GM19397 (cell line): ENCODE measurements around the gene TRIM54.
A peak's percentile ranks its signal among the peaks of the same experiment; 100 is the strongest.

Experiments used
- ATAC-seq: cut with Tn5 transposase; IDR thresholded peaks from one replicate; pipeline ENCODE4 v1.9.1; 2021; ENCODE audit warnings: mild to moderate bottlenecking, moderate library complexity; ENCODE audit not compliant: unreplicated experiment

TRIM54 gene

DNA sequence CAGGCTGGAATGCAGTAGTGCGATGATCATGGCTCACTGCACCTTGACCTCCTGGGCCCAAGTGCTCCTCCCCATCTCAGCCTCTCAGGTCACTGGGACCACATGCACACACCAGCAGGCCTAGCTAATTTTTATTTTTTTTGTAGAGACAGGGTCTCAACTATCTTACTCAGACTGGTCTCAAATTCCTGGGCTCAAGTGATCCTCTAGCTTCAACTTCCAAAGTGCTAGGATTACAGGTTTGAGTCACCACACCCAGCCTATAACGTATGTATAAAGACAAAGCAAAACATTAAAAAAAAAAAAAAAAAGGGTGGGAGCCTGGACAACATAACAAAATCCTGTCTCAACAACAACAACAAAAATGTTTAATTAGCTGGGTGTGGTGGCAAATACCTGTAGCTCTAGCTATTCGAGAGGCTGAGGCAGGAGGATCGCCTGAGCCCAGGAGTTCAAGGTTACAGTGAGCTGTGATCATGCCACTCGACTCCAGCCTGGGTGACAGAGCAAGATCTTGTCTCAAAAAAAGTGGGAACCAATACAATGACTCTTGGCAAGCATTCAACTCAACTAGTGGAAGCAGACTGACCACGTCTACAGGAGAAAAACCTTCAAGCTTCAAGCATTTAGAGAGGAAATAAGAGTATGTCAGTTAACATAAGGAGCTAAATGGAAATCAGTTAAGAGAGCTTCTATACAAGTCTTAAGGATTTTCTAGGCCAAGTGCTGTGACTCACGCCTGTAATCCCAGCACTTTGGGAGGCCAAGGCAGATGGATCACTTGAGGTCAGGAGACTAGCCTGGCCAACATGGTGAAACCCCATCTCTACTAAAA, 71.8 kb downstream of the TRIM54 start:
- no peak for ATAC-seq

DNA sequence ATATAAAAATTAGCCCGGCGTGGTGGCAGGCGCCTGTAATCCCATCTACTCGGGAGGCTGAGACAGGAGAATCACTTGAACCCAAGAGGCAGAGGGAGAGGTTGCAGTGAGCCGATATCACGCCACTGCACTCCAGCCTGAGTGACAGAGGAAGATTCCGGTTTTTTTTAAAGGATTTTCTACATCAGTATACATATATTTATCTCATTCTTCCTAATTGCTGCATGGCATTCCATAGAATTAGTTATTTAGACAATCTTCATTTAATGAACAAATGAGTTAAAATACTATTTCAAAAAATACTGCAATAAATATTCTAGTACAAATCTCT, 72.3 kb downstream of the TRIM54 start:
- ATAC-seq, result no peak

DNA sequence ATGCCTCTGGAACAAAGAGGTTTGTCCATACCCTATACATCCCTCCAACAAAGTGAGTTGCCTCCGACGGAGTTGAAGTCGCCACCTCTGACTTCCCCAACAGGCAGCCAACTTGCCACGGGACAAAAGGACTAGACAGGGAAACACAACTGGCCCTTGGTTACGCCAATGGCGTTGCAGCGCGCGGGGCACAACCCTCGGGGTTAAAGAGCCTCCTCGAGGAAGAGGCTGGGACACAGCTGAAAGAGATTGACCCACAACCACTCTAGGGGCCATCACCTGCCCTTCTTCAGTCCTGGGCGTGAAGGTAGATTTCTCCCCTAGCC, 73.8 kb downstream of the TRIM54 start:
- peak; percentile 29 for ATAC-seq

DNA sequence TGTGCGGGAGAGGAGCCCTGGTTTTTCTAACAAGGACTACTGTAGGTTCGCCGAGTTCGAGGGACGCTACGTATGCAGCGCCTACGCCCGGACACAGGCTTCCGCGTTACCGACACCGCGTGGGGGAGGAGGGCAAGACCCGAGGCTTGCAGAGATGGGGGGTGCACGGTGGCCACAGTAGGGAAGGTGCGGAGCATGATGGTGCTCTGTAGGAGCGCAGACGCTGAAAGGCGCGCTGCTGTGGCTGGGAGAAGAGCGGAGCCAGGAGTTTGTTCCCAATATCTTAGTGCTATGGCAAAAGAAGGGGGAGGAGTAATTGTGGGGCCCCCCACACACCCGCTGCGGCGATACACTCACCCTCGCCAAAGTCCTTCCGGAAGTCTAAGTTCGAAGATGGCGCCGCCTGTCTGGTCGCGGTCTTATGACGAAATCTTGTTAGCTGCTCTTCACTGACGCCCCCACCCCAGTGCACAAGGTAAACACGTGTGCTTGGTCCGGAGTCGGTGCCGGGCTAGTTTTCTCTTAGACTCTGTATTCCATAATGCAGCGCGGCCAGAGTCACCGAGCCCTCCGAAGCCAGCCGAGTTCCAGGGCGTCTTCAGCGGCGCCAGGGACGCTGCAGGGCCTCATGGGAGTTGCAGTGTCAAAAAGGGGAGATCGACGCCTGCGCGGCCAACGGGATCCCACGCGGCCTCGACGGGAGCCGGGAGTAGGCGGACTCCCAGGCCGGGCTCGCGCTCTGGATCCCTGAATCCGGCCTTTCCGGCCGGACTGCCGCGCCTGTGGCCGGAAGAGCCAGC, 74.4 kb downstream of the TRIM54 start, which contains the start of gene GTF3C2:
TSS of gene GTF3C2 (minus strand) at position 383 of the 800 bp plus-strand sequence. CDS start 13,210 bp downstream, outside the sequence.
- peak; percentile 80 for ATAC-seq
